ENCODE measurements around the gene ZFR2.
"Not testable (repeated sequence)": the region's sequence is repeated elsewhere in the genome, so short reads cannot be mapped to it uniquely, and the experiment has no call there.

ZFR2 gene

GRCh38 chr19:3767050-3767449 lies 101.8 kb downstream of the ZFR2 start:
- no peak for DNase-seq
- in situ Hi-C loops (cut with MboI; ENCODE audit: low pct_unique_long_range_greater_than_20kb, low sequenced_read_pairs), result no loop called here

- DNase-seq, result no peak
- in situ Hi-C loops (cut with MboI; ENCODE audit: low pct_unique_long_range_greater_than_20kb, low sequenced_read_pairs), result no loop called here
Measured at GRCh38 chr19:3766520-3766919, 102.3 kb downstream of the ZFR2 start.

- not testable (repeated sequence) for DNase-seq
Measured at GRCh38 chr19:3765757-3766156, 103.1 kb downstream of the ZFR2 start.

GRCh38 chr19:3765121-3765520 lies 103.7 kb downstream of the ZFR2 start:
- DNase-seq, result no peak
- in situ Hi-C loops (cut with MboI; ENCODE audit: low pct_unique_long_range_greater_than_20kb, low sequenced_read_pairs), result no loop called here

More at GRCh38 chr19:3765757-3766156, 103.1 kb downstream of the ZFR2 start:
- in situ Hi-C loops (cut with MboI; ENCODE audit: low pct_unique_long_range_greater_than_20kb, low sequenced_read_pairs), result not testable (repeated sequence)

GRCh38 chr19:3762501-3763459 lies 106.1 kb downstream of the ZFR2 start, which contains the start of gene MRPL54:
Gene MRPL54, plus strand, starts transcription at chr19:3762682. Its CDS starts 19 bp downstream, at chr19:3762701.
- in situ Hi-C loops (cut with MboI; ENCODE audit: low pct_unique_long_range_greater_than_20kb, low sequenced_read_pairs), result no loop called here
- DNase-seq, result peak; percentile 99

GRCh38 chr19:3762130-3762473 lies 106.7 kb downstream of the ZFR2 start:
- no peak for DNase-seq
- in situ Hi-C loops (cut with MboI; ENCODE audit: low pct_unique_long_range_greater_than_20kb, low sequenced_read_pairs), result no loop called here

- peak; percentile 97 for DNase-seq
- in situ Hi-C loops (cut with MboI; ENCODE audit: low pct_unique_long_range_greater_than_20kb, low sequenced_read_pairs), result no loop called here
Measured at GRCh38 chr19:3761382-3762129, 107.3 kb downstream of the ZFR2 start, which contains the start of gene APBA3. Gene APBA3, minus strand, starts transcription at chr19:3761692. Its CDS starts 1,428 bp downstream, at chr19:3760264.

GRCh38 chr19:3760871-3761361 lies 107.9 kb downstream of the ZFR2 start:
- no peak for DNase-seq
- in situ Hi-C loops (cut with MboI; ENCODE audit: low pct_unique_long_range_greater_than_20kb, low sequenced_read_pairs), result no loop called here

GRCh38 chr19:3759482-3760254 lies 109.2 kb downstream of the ZFR2 start:
- in situ Hi-C loops (cut with MboI; ENCODE audit: low pct_unique_long_range_greater_than_20kb, low sequenced_read_pairs), result no loop called here
- no peak for DNase-seq

GRCh38 chr19:3758297-3758696 lies 110.5 kb downstream of the ZFR2 start:
- DNase-seq; in situ Hi-C loops (cut with MboI; ENCODE audit: low pct_unique_long_range_greater_than_20kb, low sequenced_read_pairs): not testable (repeated sequence)

GRCh38 chr19:3757705-3758104 lies 111.1 kb downstream of the ZFR2 start:
- in situ Hi-C loops (cut with MboI; ENCODE audit: low pct_unique_long_range_greater_than_20kb, low sequenced_read_pairs); DNase-seq: not testable (repeated sequence)

Measured in KBM-7 (cell line).